GM18502 (cell line): ENCODE results near the gene NCK2.

Experiments used
- ATAC-seq: cut with Tn5 transposase; IDR thresholded peaks from one replicate; pipeline ENCODE4 v1.9.1; 2021; ENCODE audit warnings: mild to moderate bottlenecking; ENCODE audit not compliant: unreplicated experiment, poor library complexity

The NCK2 gene

DNA sequence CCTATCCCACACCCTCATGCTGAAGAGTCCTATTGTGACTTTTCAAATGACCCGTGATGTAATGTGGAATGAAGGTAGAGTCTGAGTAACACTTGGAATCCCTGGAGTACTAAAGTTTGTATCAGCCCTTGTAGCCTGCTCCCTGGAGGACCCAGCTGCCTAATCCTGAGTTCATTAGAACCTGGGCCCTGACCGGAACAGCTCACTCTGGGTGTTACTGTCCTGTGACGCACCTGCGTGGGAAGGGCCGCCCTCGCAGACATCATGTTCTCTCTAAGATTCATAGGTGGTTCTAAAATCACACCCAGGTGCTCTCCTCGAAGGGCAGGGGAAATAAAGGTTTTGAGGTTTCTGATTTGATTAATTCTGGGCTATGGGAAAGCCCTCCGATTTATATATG lies 62.3 kb downstream of the NCK2 start:
- no peak for ATAC-seq

DNA sequence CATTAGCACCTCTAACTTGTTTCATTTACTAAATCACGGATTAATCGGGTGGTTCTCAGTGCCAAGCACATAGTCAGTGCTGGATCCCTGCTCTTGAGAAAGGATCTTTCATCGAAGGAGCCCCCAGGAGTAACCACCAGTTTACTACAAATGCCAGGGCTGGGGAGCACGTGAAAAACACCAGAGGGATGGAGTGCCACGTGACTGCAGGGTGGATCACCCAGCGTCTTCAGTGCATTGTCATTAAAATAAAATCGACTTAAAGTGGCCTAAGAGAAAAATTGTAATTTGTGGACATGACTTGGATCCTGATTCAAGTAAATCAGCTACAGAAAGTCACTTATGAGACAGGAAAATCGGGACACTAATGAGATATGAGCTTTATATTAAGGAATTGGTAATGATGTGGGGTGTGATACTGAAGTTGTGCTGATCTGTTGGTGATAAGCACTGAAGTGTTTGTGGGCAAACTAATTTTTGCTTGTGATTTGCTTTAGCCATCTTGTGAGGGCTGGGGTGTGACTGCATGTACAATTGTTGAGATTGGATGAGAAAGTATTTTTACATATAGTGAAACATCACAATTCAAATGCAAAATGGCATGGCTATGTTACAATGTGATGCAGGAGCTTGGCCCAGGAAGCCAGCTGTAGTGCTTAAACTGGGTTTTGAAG lies 63.8 kb downstream of the NCK2 start:
- no peak for ATAC-seq

DNA sequence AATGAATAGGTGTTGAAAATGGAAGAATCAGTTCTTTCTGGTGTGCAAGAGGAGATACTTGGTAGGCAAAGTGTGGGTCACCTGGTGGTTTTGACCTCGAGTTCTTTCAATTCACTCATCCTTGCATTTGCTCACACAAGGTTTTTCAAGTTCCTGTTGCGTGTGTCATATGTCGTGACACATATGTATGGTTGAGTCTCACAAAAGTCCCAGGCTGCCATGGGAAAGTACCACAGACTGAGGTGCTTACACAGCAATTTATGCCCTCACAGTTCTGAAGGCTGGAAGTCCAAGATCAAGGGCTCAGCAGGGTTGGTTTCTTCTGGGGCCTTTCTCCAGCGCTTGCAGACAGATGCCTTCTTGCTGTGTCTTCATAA lies 64.4 kb downstream of the NCK2 start:
- ATAC-seq: peak; percentile 48

DNA sequence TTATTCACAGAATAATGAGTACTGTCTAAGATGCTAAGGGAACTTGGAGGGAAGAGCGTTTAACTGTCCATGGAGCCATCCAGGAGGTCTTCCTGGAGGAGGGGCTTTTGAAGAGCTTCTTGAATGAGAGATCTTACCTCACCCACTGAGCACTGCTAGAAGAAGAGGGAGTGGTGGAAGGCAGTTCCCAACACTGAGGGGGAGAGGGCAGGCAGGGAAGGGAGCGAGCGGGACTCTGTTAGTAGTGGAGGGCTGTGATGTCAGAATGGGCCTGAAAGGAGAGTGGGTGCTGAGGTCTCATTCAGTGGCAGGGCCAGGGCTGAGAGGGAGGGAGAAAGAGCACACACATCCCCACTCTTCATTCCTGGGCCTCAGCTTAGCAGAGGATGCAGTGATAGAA lies 65.0 kb downstream of the NCK2 start:
- no peak for ATAC-seq

DNA sequence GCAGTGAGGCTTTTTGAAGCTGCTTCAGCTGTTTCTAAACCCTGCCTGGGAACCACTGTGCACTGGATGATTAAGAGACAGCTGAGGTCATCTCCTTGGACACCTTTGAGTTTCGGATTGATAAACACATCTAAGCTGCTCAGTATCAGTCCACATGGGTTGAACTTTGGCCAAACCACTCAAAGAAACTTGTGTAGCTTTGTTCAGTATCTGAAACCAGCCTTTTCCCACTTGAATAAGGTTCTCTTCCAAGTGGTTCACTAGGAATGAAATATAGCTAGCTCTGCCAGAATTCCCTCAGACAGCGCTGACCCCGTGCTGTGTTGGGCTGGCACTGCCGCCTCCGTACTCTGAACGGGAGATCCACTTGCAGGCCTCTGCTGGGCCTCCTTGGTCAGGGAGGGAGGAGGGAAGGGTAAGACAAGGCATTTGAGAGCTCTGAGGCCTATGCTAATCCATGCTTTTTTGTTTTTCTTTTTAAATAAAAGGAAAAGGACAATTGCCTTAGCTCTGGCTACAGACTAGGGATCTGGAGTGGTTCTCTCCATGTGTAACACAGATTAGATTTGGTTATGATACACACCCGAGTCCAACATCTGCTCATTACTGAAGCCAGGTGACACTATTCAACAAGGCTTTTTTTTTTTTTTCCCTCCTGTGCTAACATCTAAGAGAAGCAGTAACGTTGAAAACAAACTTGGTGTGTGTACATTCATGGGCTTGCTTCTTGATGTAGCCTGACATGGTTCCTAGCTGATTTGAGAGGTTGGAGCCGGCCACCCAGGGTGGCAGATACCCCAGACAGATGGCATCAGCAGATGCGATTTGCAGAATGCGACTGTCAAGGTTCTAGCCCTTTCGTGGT lies 67.7 kb downstream of the NCK2 start:
- peak; percentile 90 for ATAC-seq

DNA sequence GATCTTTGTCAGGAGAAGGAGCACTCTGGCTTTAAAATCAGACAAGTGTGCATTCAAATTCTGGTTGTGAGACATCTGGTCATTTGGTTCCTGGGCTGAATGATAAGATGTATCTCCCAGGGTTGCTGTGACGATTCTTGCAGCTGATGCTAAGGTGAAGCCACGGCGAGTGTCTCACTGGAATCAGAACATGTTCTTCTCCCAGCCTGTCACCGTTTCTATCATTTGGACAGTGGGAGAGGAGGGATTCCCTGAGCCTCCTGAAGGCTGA lies 68.3 kb downstream of the NCK2 start:
- ATAC-seq: no peak

DNA sequence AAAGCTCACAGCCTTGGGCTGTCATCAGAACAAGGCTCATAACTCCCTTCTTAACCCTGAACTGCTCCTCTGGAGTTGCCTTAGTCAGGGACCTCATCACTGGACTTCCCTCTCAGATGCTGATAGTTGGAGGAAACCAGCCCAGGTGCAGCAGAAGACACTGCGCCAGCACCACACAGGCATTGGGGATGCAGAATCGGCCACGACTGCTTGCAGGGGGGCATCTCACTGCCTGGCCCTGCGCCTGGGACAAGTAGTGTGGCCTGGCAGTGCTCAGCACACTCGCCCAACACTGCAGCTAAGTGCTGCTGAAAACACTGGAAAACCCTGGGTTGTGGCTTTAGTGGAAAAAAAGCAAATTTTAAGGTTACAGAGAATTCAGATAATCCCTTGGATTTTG lies 68.7 kb downstream of the NCK2 start:
- ATAC-seq: no peak

DNA sequence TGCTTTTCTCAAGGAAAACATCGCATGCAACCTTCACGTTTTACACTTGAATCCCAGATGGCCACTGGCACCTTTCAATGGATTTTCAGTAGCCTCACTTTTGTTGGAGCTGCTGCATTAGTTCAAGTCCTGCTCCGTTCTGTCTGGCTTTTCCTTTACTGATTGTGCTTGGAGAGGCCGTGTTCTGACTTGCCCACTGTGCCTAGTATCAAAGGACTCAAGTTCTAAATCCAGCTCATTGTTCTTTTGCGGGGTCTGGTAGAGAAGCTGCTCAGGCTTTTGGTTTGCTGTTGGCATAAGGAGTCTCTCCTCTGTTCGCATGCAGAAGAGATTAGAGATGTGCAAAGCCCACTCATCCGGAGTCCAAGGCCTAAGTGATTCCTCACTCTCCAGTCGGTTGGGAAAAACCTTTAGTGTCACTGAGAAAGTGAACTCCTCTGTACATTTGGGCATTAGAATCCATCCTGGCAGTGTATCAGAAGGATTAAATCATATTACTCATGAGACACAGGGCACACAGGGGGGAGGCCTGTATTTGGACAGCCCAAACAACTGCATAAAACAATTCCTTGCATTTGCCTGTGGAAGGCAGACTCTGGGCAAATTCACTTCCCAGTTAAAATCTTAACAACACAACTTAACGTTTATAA lies 69.7 kb downstream of the NCK2 start:
- no peak for ATAC-seq

DNA sequence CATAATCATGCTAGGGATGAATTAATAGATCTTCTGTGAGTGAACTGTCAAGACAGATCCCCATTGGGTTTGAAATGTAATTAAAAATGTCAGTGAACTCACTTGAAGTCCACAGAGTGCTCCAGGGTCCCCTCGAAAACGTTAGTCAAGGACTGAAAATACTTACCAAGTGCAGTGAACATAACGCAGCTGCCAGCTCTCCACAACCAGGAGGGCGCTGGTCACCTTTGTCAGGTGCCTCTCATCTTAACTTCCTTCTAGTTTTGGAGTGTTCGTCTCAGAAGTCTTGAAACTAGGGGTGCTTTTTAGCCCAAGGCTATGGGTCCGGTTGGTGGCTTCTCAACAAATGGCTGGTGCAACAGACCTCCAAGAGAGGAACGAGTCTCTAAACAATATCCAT lies 70.7 kb downstream of the NCK2 start:
- ATAC-seq: no peak

DNA sequence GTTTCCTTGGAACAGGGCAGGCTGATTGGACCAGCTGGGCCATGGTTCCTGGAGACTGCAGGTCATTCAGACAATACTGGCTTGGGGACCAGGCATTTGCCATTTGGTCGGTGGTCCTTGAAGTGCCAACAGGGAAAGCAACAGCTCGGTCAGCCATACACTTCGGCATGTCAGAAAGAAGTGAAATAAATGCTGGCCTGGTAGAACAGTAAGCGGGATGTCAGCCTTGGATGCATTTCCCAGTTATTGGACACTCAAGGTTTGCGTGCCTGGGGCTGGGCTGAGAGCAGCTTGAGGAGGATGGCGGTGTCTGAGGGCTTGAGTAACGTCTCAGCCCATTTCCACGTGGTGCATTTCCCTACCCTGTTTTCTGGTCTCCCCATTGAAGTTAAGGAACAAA lies 75.4 kb downstream of the NCK2 start:
- ATAC-seq: no peak

DNA sequence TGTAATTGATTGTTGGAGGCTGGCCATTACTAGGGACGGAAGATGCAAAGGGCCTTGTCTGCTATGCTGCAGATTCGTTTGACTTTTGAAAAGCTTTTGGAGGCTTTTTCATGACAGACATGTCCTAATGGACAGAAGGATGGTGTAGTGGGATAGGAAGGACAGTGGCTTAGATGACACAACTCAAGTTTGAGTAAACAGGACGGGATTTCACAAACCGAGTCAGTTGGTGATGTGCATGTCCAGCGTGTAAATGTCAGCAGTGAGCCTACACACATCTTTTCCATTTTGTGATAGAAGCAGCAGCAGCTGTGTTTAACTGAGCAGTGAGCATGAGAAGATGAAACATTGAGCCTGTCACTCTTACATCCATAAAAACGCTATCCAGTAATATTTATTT lies 76.0 kb downstream of the NCK2 start:
- ATAC-seq: no peak

DNA sequence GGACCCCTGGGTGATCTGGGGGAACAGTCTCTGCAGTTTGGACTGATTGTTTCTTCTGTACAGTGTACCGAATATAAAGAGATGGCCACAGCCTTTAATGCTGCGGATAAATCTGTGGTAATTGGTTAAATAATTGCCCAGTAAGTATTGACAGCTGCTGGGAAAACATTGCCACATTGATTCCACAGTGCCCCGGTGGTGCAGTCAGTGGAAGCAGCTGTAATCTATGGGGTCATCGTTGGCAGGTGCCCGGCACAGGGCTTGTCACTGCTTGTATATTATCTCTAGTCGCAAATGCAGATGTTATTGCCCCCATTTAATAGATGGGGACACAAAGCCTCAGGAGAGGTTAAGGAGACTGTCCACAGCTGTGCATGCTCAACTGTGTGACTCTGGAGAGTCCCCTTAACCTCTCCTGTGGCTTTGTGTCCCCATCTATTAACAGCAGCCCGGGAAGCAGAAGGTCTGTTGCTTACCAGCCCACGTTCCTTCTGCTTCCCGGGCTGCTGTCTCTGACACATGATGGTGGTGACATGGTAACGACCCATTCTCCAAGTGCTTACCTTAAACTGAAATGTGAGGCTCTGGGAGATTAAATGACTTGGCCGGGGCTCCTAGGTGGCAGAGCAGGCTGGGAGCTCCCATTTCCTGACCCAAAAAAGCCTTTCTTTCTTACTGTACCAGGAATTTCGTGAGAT lies 76.9 kb downstream of the NCK2 start:
- ATAC-seq: no peak

DNA sequence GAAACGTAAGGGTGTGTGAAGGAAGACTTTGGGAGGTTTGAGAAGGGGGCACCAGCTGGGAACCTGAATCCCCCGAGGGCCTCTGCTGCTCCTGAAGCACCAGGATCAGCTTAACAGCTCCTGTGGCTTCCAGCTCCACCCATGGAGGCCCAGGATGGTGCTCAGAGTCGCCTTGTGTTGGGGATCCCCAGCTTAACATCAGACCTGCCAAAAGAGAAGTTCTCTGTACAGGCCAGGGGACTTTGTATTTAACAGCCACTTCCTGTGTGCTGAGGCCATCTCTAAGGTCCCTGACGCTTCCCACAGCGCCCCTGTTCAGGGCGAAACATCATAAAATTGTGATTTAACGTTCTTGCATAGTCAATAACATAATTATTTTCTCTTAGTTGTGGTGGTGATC lies 77.5 kb downstream of the NCK2 start:
- peak; percentile 97 for ATAC-seq

DNA sequence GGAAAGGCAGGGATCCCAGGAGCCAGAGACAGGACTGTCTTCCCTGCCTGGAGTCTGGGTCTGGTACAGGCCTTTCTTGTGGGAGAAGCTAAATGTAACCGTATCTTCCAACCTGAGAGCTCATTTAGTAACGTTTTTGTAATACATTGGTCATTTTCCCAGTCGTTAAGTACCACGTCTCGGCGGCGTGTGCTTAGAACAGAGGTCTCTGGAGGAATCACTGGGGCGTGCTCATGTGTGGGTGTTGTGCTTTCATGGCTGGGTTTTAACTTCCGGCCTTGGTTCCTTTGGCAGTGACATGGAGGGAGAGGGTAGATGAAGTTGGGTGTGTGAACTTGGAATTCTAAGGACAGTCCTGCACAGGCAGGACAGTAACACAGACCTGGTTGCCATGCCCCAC lies 79.7 kb downstream of the NCK2 start:
- ATAC-seq: no peak

DNA sequence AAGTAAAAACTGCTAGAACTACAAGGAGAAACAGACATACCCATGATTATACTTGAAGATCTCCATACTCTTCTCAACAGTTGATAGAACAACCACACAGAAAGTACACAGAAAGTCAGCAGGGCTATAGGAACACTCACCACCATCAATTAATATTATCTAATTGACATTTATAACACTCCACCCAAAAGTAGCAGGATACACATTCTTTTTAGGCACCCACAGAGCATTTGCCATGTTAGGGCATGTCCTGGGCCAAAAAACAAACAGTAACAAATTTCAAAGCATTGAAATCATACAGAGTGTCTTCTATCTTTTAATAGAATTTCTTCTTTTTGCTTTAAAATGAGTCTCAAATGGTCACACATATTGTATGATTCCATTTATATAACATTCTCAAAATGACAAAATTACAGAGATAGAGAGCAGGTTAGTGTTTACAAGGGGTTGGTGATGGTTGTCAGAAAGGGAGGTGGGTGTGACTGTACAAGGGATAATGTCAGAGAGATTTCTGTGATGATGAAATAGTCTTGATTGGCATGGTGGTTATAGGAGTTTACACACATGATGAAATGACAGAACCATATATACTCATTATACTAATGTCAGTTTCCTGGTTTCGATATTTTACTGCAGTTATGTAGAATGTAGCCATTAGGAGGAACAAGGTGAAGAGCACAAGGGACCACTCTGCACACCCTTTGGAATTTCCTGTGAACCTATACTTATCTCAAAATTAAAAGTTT lies 82.8 kb downstream of the NCK2 start:
- peak; percentile 58 for ATAC-seq

DNA sequence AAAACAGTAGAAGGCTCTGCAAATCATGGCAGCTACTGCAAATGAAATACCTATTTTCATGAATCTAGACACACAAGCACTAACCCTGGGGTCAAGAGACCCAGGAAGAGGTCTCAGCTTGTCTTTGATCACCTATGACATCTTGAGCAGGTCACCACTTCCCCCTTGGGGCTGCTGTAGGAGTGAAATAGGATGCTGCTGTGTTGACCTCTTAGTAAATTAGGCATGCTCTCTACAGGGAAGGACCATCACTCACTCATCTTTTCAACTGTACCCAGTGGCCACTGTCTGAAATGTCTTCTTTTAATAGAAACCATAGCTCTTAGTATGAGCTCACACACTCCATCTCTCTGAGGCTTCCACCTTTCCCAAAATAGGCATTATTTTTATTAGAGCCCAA lies 83.8 kb downstream of the NCK2 start:
- ATAC-seq: no peak

DNA sequence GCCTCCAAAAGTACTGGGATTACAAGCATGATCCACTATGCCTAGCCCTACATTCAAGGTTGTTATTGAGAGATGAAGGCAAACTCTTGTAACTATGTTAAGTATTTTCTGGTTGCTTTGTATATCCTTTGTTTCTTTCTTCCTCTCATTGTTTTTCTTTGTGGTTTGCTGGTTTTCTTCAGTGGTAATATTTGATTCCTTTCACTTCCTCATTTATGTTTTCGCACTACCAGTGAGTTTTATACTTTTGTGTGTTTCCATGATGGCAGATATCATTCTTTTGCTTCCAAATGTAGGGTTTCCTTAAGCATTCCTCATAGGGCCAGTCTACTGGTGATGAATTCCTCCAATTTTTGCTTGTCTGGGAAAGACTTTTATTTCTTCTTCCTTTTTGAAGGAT lies 90.2 kb downstream of the NCK2 start:
- ATAC-seq: peak; percentile 85

DNA sequence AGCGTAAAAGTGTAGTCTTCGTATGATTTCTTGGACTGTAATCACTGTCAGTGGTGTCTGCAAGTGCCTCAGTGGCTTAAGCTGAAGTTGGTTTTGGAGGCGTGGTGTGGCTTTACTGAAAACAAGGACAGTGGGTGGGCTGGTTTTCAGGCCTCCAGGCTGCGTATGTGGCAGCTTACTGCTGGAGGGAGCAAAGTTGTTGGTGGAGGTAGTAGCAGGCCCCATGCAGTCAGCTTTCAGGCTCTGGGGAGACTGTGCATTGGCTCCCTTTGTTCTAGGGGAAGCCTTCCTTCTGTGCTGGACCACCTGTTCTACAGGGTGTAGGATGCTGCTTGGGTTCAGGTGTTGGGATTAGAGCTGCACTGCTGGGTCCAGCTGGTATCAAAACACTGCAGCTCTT lies 91.6 kb downstream of the NCK2 start:
- no peak for ATAC-seq

DNA sequence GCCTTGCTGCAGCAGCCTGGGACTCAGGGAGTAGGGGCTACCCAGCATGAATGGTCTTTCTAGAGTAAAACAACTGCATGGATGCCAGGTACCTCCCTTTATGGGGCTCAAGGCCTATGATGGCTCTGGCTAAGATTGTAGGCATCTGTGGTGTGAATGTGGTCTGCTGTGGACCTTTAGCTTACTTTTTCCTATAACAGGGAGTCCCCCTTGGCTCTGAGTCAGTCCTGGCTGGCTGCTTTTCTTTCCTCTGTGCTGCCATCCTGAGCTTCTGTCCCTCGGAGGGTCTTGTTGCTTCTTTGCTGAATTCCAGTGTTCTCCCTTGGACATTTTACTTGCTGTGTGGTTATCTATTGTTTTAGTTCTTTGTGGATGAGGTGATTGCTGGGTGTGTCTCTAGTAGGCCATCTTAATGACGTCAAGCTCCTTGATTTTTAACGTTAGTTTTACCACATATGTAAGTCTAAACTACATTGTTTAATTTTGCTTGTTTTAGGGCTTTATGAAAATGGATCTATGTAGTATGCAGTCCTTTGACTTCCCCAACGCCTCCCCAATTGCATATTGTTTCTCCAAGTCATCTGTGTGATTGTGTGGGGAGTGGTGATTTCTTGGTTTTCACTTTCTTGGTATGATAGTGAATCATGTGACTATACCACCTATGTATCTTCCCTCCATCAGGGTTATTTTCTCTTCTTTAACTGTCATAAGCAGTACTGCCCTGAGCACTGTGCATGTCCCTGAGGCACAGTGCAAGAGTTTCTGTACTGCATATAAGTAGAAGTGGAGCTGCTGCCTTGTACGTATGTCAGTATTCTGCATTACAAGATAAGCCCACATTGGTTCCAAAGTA lies 92.4 kb downstream of the NCK2 start:
- no peak for ATAC-seq

DNA sequence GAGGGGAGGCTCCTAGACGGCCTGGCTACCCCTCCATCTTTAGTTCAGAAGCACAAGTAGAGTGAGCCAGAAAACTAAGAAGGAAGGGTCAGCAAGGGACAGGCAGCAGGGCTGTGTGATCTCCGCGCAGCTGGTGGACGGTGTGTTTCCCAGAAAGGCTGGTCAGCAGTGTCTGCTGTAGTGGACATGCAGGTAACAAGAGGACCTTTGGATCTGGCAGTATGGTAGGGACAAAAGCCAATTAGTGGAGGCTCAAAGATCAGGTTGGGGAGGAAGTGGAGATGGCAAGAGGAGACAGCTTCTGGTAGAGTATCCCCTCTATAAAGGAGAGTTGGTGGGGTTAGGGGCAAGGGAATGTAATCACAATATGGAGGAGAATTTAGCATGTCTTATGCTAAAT lies 95.1 kb downstream of the NCK2 start:
- ATAC-seq: no peak
